Erythroblast (primary cell): ENCODE results near the gene RFNG.
A peak's percentile ranks its signal among the peaks of the same experiment; 100 is the strongest.

Experiments
- DNase-seq, 2 experiments: peaks; one replicate each; lab custom pipeline; 2025; lab: John Stamatoyannopoulos, UW
- GATA1 ChIP-seq: IDR thresholded peaks from 2 replicates; pipeline ENCODE4 v1.6.1; 2011; ENCODE audit warnings: low read depth, mild to moderate bottlenecking, control low read depth, low read length, moderate library complexity
- POLR2A ChIP-seq: IDR thresholded peaks from 2 replicates; pipeline ENCODE4 v1.6.1; 2011; ENCODE audit warnings: mild to moderate bottlenecking, low read length

The RFNG gene

DNA sequence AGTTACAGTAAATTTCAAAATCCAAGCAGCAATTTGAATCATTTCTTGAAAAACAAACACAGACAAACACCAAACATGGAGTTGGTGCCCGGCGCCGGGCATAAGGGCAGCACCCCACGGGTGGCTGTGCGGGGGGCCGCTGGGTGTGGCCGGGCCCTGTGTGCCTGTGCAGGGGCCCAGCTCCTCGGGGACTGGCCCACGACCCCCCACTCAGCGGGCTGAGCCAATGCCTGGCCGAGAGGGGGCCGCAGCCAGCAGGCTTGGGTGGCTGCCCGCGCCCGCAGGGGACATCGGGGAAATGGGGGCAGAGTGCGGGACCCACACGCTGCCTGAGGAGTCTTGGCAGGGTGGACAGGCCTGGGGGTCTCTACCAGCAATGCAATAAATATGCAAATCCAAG, 26.8 kb upstream of the RFNG start:
- no peak for DNase-seq
- no peak for TF ChIP-seq POLR2A
- no peak for TF ChIP-seq GATA1

DNA sequence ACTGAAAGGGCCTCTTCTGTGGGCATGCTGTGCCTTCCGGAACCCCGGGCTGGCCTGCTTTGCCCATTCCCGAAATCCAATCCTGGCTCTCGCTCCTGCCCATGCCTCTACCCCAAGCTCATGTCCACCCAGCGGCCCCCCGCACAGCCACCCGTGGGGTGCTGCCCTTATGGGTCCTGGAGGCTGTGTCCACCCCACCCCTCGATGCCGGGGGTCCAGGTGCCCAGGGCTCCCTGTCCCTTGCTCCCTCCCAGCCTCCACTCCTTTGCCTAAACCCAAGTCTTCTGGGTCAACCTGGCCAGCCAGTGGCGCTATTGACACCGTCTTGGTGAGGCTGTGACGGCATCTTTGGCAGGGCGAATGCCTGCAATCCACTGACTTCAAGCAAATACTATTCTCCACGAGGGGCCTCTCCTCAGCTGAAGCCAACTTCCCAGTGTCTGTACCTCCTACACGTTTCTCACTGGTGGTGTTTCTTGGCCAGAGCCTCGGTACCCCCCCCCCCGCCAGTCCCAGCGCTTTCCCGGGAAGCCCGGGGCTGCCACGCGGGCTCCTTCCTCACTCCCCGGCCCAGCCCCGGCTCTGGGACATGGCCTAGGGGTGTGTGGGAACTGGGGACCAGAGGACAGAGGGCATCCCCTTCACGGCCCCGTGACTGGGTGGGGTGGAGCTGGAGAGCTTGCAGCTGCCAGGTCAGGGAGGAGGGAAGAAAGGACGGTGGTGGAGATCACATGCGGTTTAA, 26.2 kb upstream of the RFNG start:
- no peak for DNase-seq
- no peak for TF ChIP-seq POLR2A
- TF ChIP-seq GATA1, result no peak

DNA sequence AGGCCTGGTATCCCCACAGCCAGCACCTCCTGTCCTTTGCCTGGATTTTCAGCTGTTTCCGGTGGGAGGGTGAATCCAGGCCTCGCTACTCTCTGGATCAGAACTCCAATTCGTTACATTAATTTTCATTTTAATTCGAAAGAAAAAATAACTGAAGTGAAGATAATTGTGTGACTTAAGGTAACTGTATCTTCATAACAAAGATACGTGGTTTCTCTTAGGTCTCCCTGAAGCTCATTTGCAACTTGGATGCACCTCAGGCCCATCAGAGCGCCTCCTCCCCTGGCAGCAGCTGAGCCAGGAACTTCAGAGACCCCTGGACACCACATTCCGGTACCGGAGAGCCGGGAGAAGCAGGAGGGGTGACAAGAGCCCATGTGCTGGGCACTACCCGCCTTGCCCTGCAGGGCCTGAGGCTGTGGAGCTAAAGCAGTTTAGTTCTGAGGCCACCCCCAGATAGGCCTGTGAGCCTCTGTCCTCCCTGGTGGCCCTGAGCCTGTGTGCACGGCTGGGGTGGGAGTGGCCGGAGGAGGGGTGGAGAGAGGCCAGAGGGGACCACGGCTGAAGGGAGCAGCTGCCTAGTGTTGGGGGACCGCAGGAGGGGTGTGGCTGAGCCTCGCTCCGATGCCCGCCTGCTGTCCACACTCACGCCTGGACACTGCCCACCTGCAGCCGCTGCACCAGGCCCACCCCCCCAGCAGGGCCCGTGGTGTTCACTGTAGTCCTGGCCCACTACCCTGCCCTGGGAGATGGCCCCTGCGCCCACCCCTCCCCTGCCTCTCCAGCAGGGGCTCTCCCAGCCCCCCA, 25.4 kb upstream of the RFNG start:
- DNase-seq, result no peak
- no peak for TF ChIP-seq POLR2A
- no peak for TF ChIP-seq GATA1

DNA sequence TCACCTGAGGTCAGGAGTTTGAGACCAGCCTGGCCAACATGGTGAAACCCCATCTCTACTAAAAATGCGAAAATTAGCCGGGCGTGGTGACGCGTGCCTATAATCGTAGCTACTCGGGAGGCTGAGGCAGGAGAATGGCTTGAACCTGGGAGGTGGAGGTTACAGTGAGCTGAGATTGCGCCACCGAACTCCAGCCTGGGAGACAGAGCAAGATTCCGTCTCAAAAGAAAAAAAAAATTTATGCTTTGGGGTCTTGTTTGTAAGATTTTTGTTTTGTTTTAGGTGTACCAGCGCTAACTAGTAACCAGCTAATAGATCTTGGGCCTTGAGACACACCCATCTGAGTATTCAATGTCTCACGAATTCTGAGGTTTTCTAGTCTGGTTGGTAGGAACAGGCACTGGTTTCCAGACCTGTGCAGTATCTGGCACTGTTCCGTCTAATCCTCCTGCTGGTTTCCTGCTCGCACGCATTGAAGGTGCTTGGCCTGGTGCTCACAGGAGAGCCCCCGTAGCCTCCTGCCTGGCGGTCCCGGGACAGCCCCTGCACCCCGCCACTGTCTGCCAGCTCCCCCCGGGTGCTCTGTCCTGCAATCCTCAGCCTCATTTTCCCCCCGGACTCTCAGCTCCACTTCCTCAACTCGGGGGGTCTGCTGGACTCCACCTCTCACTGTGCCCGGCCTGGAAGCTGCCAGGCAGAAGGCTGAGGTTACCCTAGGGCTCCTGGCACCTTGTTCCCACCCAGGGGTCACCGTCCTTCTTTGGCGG, 24.6 kb upstream of the RFNG start:
- no peak for DNase-seq
- TF ChIP-seq POLR2A, result no peak
- no peak for TF ChIP-seq GATA1

DNA sequence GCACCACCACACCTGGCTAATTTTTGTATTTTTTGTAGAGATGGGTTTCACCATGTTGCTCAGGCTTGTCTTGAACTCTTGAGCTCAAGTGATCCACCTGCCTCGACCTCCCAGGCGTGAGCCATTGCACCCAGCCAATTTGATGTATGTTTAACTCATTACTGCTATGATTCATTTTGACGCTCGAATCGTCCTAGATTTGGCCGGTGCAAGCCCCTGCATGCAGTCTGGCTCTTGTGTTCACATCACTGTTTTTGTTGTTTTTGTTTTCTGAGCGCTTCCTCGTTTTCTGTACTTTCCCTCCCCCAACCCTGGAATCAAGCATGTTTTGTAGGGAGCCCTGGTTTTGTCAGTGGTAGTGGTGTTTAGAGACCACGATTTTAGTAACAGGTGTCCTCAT, 21.8 kb upstream of the RFNG start:
- TF ChIP-seq POLR2A, result no peak
- no peak for TF ChIP-seq GATA1
- DNase-seq, result no peak

DNA sequence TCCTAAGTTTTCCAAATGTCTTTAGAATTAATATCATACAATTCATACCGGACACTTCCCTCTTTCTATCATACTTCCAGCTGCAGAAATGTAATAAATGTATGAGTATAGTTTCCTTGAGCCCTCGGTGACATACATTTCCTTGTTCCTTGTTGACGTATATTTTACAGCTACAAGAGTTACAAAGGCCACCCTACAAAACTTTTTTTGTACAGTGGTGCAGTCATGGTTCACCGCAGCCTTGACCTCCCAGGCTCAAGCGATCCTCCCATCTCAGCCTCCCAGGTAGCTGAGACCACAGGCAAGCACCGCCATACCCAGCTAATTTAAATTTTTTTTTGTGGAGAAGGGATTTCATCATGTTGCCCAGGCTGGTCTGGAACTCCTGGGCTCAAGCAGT, 21.2 kb upstream of the RFNG start:
- TF ChIP-seq GATA1 (no peak), POLR2A (no peak)

DNA sequence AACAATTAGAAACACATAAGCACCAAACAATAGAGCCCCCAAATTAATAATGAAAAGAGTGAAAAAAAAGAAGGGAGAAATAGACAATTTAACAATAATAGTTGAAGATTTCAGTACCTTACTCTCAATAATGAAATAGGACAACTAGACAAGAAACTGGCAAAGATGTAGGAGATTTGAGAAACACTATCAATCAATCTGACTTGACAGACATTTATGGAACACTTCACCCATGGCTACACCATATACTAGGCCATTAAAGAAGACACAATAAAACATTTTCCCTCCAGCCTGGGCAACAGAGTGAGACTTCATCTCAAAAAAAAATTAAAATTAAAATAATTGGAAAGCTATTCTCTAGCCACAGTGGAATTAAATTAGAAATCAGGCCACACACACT, 19.0 kb upstream of the RFNG start:
- no peak for TF ChIP-seq POLR2A
- TF ChIP-seq GATA1, result no peak
- DNase-seq, result no peak

More for the DNA sequence above, 21.2 kb upstream of the RFNG start:
- no peak for DNase-seq

DNA sequence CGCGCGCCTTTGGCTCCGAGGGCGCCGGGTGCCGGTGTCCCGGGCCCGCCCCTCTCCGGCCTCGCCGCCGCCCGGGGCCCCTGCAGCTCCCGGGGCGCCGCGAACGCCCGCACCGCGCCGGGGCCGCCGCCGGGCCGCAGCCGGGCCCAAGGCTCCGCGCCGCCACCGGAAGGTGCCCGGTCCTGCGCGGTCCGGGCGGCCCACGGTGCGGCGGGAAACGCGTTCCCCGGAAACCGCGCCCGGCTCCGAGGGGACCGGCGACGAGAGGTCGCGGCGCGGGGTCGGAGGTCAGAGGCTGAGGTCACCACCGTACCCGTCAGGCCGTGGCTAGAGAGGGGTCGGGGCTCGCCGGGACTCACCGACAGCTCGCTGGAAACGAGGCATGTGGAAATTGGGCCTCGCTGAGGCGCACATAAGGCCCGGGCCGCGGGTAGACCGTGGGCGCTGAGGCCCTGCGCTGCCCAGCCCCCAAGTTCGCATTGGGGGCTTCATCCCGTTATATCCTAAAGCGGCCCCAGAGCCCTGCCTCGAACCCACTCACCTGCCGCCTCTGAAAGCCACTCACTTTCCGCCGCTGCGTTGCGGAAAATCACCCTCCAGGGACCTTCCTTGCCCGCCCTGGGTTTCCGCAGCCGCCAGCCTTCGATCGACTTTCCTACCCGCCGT, 14.2 kb upstream of the RFNG start, which contains the start of gene DUS1L:
Gene DUS1L (minus strand): TSS at position 167 of the 666 bp plus-strand sequence. CDS start 745 bp downstream, outside the sequence.
- TF ChIP-seq GATA1, result no peak
- peak; percentile 63 for TF ChIP-seq POLR2A
- peak; percentile 86 to 91 for DNase-seq

DNA sequence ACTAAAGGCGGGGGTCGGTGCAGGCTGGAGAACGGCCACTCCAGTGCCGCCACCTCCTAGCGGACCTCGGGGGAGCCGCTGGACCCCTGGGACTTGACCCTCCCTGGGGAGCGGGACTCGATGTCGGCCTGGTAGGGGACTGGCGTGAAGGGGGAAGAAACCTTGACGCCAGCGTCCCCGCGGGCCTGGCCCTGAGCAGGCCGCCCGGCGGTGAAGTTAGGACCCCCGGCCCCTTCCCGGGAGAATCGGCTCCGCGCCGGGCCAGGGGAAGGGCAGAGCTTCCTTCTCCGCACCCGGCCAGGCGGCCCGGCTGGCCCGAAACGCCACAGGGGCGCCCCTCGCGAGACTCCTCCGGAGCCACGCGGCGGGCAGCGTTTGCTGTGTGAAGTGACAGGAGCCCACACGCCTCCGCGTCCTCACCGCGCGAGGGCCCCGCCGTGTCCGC, 13.6 kb upstream of the RFNG start:
- TF ChIP-seq GATA1 (no peak), POLR2A (no peak)
- DNase-seq, result peak; percentile 73 to 77

DNA sequence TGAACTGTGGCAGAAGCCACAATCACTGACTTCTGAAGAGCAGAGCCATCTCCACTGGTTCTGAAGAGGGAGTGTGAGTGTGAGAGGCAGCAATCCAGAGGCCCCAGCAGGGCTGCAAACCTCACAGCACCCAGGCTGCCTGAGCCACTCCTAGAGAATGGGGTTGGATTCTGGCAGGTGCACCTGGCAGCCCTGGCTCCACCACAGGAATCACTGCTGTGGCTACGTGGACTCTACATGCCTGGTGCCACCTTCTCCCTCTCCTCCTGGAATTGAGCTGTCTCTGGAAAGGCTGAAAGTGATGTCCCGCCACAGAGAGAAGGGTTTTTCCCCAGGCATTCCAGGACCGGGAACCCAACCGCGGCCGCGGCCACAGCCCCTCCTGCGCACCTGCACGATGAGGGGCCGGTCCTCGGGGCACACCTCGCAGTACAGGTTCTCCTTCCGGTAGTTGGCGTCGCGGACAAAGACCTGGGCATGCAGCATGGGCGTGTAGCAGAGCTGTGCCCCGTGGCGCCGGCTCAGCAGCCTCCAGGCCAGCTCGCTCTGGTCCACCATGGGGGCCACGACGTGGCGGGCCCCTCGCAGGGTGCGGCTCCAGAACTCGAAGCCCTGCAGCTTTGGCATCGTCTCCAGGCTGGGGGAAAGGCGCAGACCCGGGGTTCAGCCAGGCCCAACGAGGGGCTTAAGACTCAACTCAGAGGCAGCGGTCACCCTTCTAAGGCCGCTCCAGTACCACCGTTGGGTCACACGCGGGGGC, 13.0 kb upstream of the RFNG start:
- TF ChIP-seq GATA1, result no peak
- no peak for TF ChIP-seq POLR2A
- DNase-seq, result no peak

DNA sequence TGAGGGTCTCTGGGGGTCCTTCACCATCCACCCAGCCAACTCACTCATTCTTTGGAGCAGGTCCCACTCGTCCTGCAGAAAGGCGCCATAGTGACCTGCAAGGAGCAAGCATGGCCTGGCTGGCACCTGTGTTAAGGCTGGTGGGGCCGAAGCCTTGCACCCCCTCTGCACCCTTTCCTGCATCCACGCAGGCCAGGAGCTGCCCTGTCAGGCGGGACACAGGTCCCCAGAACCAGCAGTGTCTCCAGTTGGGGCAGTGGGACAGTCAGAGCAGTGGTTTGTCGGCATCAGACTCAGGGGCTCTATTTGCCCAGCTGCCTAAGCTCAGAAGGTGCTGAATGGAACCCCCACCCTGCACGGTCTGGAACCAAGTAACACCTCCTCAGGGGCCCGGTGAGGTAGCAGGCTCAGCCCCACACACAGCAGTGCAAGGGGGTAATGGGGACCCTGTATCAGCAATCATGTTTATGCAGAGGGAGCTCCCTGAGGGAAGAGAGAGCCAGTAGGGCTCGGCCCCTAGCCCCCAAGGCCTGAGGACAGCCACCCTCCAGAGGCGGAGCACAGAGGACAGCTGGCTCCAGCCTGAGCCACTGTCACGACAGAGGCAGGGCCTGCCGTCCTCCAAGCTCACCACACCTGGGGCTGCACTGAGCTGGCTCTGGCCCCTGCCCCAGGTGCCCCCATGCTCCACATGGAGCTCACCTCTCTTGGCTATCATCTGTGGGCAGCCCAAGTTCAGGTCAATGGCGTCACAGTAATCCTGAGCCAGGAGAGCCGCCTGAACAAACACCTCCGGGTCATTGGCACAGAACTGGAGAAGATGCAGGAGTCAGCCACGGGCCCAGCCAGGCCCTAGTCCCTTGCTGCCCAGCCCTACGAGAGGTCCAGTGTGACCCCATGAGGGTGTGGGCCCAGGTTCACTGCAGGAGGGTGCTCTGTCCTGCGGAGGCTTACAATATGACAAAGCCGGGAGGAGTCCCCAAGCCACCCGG, 12.1 kb upstream of the RFNG start:
- no peak for TF ChIP-seq POLR2A
- TF ChIP-seq GATA1, result no peak
- no peak for DNase-seq

DNA sequence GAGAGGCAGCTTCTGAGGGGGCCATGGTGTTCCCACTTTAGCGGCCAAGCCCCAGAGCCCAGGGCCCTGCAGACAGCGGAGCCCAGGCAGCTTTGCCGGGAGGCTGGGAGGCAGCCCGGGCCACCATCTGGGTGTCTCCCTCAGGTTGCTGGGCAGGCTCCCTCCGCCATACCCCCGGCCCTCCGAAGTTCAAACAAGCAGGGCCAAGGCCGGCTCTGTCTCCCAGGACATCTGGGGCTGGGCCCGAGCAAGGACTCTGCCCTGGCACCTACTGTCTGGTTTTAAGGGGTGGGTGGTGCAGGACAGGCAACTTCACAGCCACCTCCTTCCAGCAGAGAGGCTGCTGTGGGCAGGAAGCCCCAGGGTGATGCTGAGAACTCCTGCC, 11.4 kb upstream of the RFNG start:
- TF ChIP-seq POLR2A (no peak), GATA1 (no peak)

More for the DNA sequence above, 11.4 kb upstream of the RFNG start:
- no peak for DNase-seq
